IPS-15b (cell line): Measurements from ENCODE around the gene KANTR.

Experiments used
- H3K27me3 ChIP-seq: one replicate; pipeline ENCODE4 v1.6.1; 2013; ENCODE audit warnings: low read length; ENCODE audit not compliant: control insufficient read depth, insufficient read depth
- H3K36me3 ChIP-seq: one replicate; pipeline ENCODE4 v1.6.1; 2013; ENCODE audit warnings: low read length; ENCODE audit not compliant: control insufficient read depth, insufficient read depth
- H3K4me1 ChIP-seq: one replicate; pipeline ENCODE4 v1.6.1; 2013; ENCODE audit warnings: mild to moderate bottlenecking, low read length; ENCODE audit not compliant: control insufficient read depth, insufficient read depth
- H3K4me3 ChIP-seq: one replicate; pipeline ENCODE4 v1.5.1; 2013; ENCODE audit warnings: low read depth, low read length
- H3K9ac ChIP-seq: one replicate; pipeline ENCODE4 v1.6.1; 2013; ENCODE audit warnings: low read depth, mild to moderate bottlenecking, low read length
- H3K9me3 ChIP-seq: one replicate; pipeline ENCODE4 v1.6.1; 2013; ENCODE audit warnings: mild to moderate bottlenecking, low read length; ENCODE audit not compliant: control insufficient read depth, insufficient read depth

KANTR gene

GRCh38 chrX:53084043-53084570, 9.8 kb upstream of the KANTR start:
- Histone ChIP-seq H3K36me3 (peaks cover 18% of the 10 kb centered on the region), H3K4me3 (no peak overlapping the region), H3K27me3 (peaks cover 4% of the 10 kb centered on the region), H3K9me3 (no peaks in the 10 kb centered on the region), H3K9ac (no peak overlapping the region), H3K4me1 (peaks cover 2% of the 10 kb centered on the region)

GRCh38 chrX:53084863-53085262, 9.1 kb upstream of the KANTR start:
- H3K9me3 ChIP-seq = no peaks in the 10 kb centered on the region
- no peak overlapping the region for H3K4me3 ChIP-seq
- peaks cover 2% of the 10 kb centered on the region for H3K4me1 ChIP-seq
- H3K36me3 ChIP-seq = peaks cover 18% of the 10 kb centered on the region
- H3K9ac ChIP-seq = no peak overlapping the region
- peaks cover 3% of the 10 kb centered on the region for H3K27me3 ChIP-seq

- Histone ChIP-seq H3K4me3 (no peak overlapping the region), H3K9me3 (no peaks in the 10 kb centered on the region), H3K9ac (no peak overlapping the region), H3K36me3 (peaks cover 18% of the 10 kb centered on the region), H3K27me3 (no peaks in the 10 kb centered on the region), H3K4me1 (peaks cover under 1% of the 10 kb centered on the region)
Measured at GRCh38 chrX:53085661-53086229, 8.2 kb upstream of the KANTR start.

GRCh38 chrX:53086464-53086863, 7.5 kb upstream of the KANTR start:
- Histone ChIP-seq H3K9me3 (no peaks in the 10 kb centered on the region), H3K36me3 (peaks cover 18% of the 10 kb centered on the region), H3K9ac (no peak overlapping the region), H3K4me3 (no peak overlapping the region), H3K27me3 (no peaks in the 10 kb centered on the region), H3K4me1 (no peaks in the 10 kb centered on the region)

GRCh38 chrX:53087388-53087831, 6.5 kb upstream of the KANTR start:
- Histone ChIP-seq H3K9ac (no peak overlapping the region), H3K4me3 (no peak overlapping the region), H3K9me3 (no peaks in the 10 kb centered on the region), H3K27me3 (no peaks in the 10 kb centered on the region), H3K4me1 (no peaks in the 10 kb centered on the region), H3K36me3 (peaks cover 18% of the 10 kb centered on the region)

- peaks cover 18% of the 10 kb centered on the region for H3K36me3 ChIP-seq
- no peaks in the 10 kb centered on the region for H3K4me1 ChIP-seq
- no peak overlapping the region for H3K9ac ChIP-seq
- peak overlapping the region; percentile 58 for H3K4me3 ChIP-seq
- no peaks in the 10 kb centered on the region for H3K27me3 ChIP-seq
- H3K9me3 ChIP-seq = no peaks in the 10 kb centered on the region
Measured at GRCh38 chrX:53088136-53088974, 5.6 kb upstream of the KANTR start.

- Histone ChIP-seq H3K4me3 (peak overlapping the region; percentile 58), H3K9ac (no peak overlapping the region), H3K36me3 (peaks cover 16% of the 10 kb centered on the region), H3K4me1 (no peaks in the 10 kb centered on the region), H3K9me3 (no peaks in the 10 kb centered on the region), H3K27me3 (no peaks in the 10 kb centered on the region)
Measured at GRCh38 chrX:53089224-53089842, 4.6 kb upstream of the KANTR start.

GRCh38 chrX:53089925-53090324, 4.0 kb upstream of the KANTR start:
- Histone ChIP-seq H3K4me1 (no peaks in the 10 kb centered on the region), H3K9me3 (no peaks in the 10 kb centered on the region)

GRCh38 chrX:53091354-53091753, 2.6 kb upstream of the KANTR start:
- H3K27me3 ChIP-seq = no peaks in the 10 kb centered on the region
- no peaks in the 10 kb centered on the region for H3K9me3 ChIP-seq
- no peaks in the 10 kb centered on the region for H3K4me1 ChIP-seq
- no peak overlapping the region for H3K9ac ChIP-seq
- no peaks in the 10 kb centered on the region for H3K36me3 ChIP-seq
- no peak overlapping the region for H3K4me3 ChIP-seq

More at GRCh38 chrX:53089925-53090324, 4.0 kb upstream of the KANTR start:
- no peaks in the 10 kb centered on the region for H3K27me3 ChIP-seq
- H3K36me3 ChIP-seq = peaks cover 11% of the 10 kb centered on the region
- no peak overlapping the region for H3K9ac ChIP-seq
- H3K4me3 ChIP-seq = no peak overlapping the region

- Histone ChIP-seq H3K9ac (no peak overlapping the region), H3K4me3 (peak overlapping the region; percentile 48), H3K4me1 (no peaks in the 10 kb centered on the region), H3K36me3 (no peaks in the 10 kb centered on the region), H3K9me3 (no peaks in the 10 kb centered on the region), H3K27me3 (no peaks in the 10 kb centered on the region)
Measured at GRCh38 chrX:53093177-53093655, 726 bp upstream of the KANTR start.

GRCh38 chrX:53094582-53094905, 602 bp downstream of the KANTR start:
- Histone ChIP-seq H3K27me3 (no peaks in the 10 kb centered on the region), H3K9ac (no peak overlapping the region), H3K4me3 (peak overlapping the region; percentile 78), H3K4me1 (no peaks in the 10 kb centered on the region), H3K9me3 (no peaks in the 10 kb centered on the region), H3K36me3 (no peaks in the 10 kb centered on the region)
